Lower lobe of right lung (tissue), 2 donors: ENCODE measurements around the gene CHMP4A. TPM values are rescaled to one million over a fixed set of nuclear protein-coding genes. Genes with fewer than 3 reads are reported as not detected.

Source experiments
- ATAC-seq, 2 donors: fragments of 200-7000 bp; cut with Tn5 transposase; one replicate each; pipeline ENCODE4 v1.9.1; 2020 to 2022; ENCODE audit warnings: mild to moderate bottlenecking in 2 of 2, moderate library complexity in 2 of 2
- DNase-seq: peaks from one replicate; pipeline ENCODE4 v3.0.0-alpha.2; 2020
- H3K27ac ChIP-seq: fragments of 200-600 bp; one replicate; pipeline ENCODE4 v1.8.0; 2022
- H3K27me3 ChIP-seq: fragments of 200-600 bp; one replicate; pipeline ENCODE4 v1.8.0; 2022; ENCODE audit warnings: low read depth
- H3K36me3 ChIP-seq: fragments of 200-600 bp; one replicate; pipeline ENCODE4 v1.8.0; 2022; ENCODE audit warnings: mild to moderate bottlenecking
- H3K4me1 ChIP-seq: fragments of 200-600 bp; one replicate; pipeline ENCODE4 v1.8.0; 2022
- H3K4me3 ChIP-seq: fragments of 200-600 bp; one replicate; pipeline ENCODE4 v1.8.0; 2022; ENCODE audit warnings: mild to moderate bottlenecking
- H3K9me3 ChIP-seq: fragments of 200-600 bp; one replicate; pipeline ENCODE4 v1.8.0; 2022
- intact Hi-C: fragments of 100-400 bp; cut with DNase I; formaldehyde crosslinking; loops from one replicate; pipeline ENCODE4 v1.11.0; 2022
- total RNA-seq: library from RNA; stranded (reverse); fragmentation: NEBNext Ultra II Directional; extraction: Animal tissue kit (Norgen Biotek cat#: 25700); gene quantifications from one replicate; pipeline ENCODE4 v1.2.1, GENCODE V29; 2021
- TF ChIP-seq, protein P1 (sequence below): fragments of 200-600 bp; IDR thresholded peaks from one replicate; pipeline ENCODE4 v1.8.0; 2022; ENCODE audit warnings: antibody characterized with exemption, mild to moderate bottlenecking
- donor health status: DM: no; HTN: yes; CAD: no; lungs with severe emphysema.

The CHMP4A gene
- total RNA-seq, 1 donor from 2014 or later = 41.9 TPM

DNA sequence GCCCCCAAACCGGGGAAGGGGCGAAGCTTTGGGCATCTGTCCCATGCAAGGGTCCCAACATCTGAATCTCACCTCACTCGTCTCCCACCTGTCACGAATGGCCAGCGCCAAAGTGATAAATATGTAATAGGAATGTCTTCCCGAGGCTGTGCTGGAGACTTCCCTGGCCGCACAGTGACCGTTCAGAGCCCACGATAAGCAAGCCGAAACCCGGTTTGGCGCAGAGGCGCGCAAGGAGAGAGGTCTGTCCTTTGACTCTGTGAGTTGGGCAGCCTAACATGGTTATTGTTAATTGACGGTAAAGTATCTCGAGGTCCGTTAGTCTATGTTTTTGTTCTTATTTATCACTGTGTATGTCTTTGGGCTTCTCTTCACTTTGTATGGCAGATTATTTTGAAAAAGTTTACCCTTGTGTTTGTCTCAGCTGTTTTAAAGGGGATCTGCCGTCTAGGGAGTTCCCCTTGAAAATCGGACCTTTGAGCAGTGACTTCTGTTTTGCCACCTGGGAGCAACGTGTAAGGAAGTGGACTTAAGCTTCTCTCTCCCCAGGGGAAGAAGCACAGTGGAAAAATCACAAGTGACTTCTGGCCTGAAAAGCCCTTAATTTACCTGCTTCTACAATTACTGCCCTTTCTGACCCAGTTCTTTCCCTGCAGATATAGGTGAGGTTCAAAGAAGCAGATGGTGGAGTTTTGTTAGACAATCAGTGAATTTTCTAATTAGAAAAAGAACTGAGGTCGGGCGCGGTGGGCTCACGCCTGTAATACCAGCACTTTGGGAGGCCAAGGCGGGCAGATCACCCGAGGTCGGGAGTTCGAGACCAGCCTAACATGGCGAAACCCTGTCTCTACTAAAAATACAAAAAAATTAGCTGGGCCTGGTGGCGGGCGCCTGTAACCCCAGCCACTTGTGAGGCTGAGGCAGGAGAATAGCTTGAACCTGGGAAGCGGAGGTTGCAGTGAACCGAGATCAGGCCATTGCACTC is 16.9 kb downstream of the CHMP4A start:
- TF ChIP-seq, protein P1, sequence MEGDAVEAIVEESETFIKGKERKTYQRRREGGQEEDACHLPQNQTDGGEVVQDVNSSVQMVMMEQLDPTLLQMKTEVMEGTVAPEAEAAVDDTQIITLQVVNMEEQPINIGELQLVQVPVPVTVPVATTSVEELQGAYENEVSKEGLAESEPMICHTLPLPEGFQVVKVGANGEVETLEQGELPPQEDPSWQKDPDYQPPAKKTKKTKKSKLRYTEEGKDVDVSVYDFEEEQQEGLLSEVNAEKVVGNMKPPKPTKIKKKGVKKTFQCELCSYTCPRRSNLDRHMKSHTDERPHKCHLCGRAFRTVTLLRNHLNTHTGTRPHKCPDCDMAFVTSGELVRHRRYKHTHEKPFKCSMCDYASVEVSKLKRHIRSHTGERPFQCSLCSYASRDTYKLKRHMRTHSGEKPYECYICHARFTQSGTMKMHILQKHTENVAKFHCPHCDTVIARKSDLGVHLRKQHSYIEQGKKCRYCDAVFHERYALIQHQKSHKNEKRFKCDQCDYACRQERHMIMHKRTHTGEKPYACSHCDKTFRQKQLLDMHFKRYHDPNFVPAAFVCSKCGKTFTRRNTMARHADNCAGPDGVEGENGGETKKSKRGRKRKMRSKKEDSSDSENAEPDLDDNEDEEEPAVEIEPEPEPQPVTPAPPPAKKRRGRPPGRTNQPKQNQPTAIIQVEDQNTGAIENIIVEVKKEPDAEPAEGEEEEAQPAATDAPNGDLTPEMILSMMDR = no peak
- intact Hi-C loops = no loop called here
- ATAC-seq (peak; percentile 29 to 38), DNase-seq (no peak)
- Histone ChIP-seq H3K9me3 (no peaks in the 10 kb centered on the region), H3K27me3 (no peaks in the 10 kb centered on the region), H3K4me1 (peaks cover 28% of the 10 kb centered on the region), H3K4me3 (peak overlapping the region; percentile 81), H3K27ac (peak overlapping the region; percentile 98), H3K36me3 (peaks cover 33% of the 10 kb centered on the region)

DNA sequence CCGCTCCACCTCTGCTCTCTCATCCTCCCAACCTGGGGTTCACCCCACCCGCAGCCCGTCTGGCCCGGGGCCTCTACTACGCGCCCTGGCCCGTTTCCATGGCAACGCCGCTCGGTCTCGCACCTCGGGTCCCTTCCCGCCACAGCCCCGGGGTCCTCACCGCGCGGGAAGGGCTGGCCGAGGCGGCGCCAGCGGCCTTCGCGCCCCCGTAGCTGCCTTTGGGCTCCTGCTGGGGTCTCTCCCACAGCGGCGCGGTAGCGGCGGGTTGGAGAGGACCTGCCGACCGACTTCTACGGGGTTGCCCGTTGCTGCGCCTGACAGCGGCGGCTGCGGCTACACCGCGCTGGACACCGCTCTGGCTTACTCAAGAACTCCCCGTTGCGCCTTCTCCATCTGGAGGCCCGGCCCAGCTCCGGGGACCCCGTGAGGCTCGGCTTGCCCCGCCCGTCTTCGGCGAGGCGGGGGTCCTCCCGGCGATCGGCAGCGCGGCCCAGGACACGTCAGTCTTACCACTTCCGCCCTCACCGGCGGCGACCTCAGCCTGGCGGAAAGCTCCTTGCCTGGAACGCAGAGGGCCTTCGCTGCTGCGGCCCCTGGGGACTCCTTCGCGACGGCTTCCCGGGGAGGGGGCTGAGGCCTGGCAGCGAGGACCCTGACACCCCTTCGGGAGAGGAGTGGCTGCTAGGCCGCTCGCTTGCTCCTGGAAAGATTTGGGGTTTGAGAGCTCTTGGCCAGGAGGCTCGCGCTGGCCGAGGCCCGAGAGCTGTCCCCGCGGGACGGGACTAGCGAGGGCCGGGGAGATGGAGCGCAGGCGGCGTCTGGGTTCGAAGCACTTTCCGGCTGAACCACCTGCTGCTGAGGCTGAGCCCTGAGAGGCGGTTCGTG is 17.9 kb downstream of the CHMP4A start, which contains the start of gene TM9SF1:
Gene TM9SF1, minus strand, starts transcription at position 256 of the 885 bp plus-strand sequence. CDS start 422 bp downstream, outside the sequence.
- Histone ChIP-seq H3K27ac (peak within 1 kb of the TSS; percentile 98), H3K9me3 (no peaks in the 10 kb centered on the region), H3K36me3 (peaks cover 33% of the 10 kb centered on the region), H3K4me1 (peaks cover 28% of the 10 kb centered on the region), H3K27me3 (no peaks in the 10 kb centered on the region), H3K4me3 (peak within 1 kb of the TSS; percentile 81)
- ATAC-seq (peak; percentile 96 to 98), DNase-seq (peak; percentile 94)
- TF ChIP-seq, protein P1 = no peak
- intact Hi-C loops = no loop called here

DNA sequence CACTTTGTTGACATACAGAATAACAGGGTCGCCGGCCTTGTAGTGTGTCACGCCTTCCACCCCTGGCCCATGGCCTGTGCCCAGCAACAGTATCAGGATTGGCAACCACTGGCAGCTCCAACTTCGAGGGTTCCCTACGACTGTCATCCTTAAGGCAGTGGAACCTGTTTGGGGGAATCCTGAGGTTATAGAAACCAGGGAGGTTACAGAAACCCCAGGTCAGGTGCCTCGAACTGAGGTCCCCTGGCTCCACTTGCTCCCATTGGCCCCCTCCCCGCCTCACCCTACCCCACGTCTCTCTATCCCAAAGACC is 18.5 kb downstream of the CHMP4A start:
- H3K36me3 ChIP-seq = peaks cover 39% of the 10 kb centered on the region
- DNase-seq (no peak), ATAC-seq (peak in 1 of 2 donors; percentile 0)
- no peaks in the 10 kb centered on the region for H3K27me3 ChIP-seq
- peaks cover 28% of the 10 kb centered on the region for H3K4me1 ChIP-seq
- H3K4me3 ChIP-seq = peak overlapping the region; percentile 81
- intact Hi-C loops = no loop called here
- no peaks in the 10 kb centered on the region for H3K9me3 ChIP-seq
- TF ChIP-seq, protein P1 = no peak
- peak overlapping the region; percentile 98 for H3K27ac ChIP-seq

DNA sequence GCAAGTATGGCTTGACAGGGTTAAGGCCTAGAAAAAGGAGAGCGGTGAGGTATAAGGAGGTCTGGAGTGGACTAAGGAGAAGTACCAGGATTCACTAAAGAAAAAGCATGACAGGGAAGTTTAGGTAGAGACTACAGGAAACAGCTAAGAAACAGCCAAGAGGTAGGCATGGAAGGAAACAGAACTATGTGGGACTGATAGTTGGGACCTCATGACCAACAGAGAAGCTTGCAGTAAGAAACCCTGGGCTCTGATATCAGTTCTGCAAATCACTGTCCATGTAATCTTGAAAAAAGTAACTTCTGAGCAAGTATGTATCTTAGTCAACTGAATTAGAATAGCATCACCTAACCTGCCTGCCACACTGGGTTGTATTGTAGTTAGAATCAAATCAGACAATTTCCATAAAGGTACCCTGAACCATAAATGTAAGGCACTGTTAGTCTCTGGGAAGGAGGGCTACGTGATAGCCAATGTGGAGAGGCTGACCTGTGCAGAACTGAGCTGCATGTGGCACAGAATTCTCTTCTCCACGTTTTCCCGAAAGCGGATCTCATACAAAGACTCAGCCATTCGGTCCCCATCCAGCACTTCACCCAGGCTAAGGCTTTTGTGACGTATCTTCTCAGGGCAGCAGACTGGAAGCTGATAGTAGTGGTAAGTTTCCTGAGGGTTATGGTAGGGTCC is 19.0 kb downstream of the CHMP4A start:
- peak overlapping the region; percentile 98 for H3K27ac ChIP-seq
- H3K4me3 ChIP-seq = peak overlapping the region; percentile 81
- DNase-seq = no peak
- intact Hi-C loops = no loop called here
- TF ChIP-seq, protein P1 = no peak
- H3K36me3 ChIP-seq = peaks cover 40% of the 10 kb centered on the region
- no peaks in the 10 kb centered on the region for H3K9me3 ChIP-seq
- no peak for ATAC-seq
- peaks cover 28% of the 10 kb centered on the region for H3K4me1 ChIP-seq
- no peaks in the 10 kb centered on the region for H3K27me3 ChIP-seq

DNA sequence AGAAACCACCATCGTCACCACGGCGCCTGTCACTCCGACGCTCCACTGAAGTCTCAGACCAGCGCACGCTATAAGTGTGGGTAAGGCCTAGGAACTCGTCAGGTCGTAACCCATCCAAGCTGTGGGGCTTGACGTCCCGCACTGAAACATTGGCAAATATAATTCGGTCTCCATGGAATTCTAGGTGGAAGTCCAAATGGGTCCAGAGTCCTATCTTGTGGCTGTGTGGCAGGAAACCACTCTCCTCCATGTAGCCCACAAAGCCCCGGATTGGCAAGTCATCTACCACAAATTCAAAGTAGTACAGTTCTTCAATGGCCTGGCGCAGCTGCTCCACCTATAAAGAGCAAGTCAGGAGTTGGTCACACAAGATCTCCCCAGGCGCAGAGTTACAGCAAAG is 20.4 kb downstream of the CHMP4A start:
- Histone ChIP-seq H3K36me3 (peaks cover 33% of the 10 kb centered on the region), H3K4me1 (peaks cover 34% of the 10 kb centered on the region), H3K27me3 (no peaks in the 10 kb centered on the region), H3K27ac (no peak overlapping the region), H3K4me3 (no peak overlapping the region), H3K9me3 (no peaks in the 10 kb centered on the region)
- intact Hi-C loops = no loop called here
- ATAC-seq = no peak
- TF ChIP-seq, protein P1 = no peak
- no peak for DNase-seq
